Measurements from ENCODE around the gene SLC35D2.

GRCh38 chr9:96333958-96334357 is 49.6 kb downstream of the SLC35D2 start:
- TF ChIP-seq JUND (IDR thresholded peaks at IDR 0.05) (no peak), CTCF (IDR thresholded peaks at IDR 0.05 in 2 of 3, conservative IDR thresholded peaks at IDR 0.05 in 1 of 3; ENCODE audit: borderline replicate concordance in 1 of 3, insufficient read depth in 1 of 3, low read depth in 2 of 3, low read length in 2 of 3) (no peak), SP1 (IDR thresholded peaks at IDR 0.05; ENCODE audit: low read depth) (no peak), EZH2 (IDR thresholded peaks at IDR 0.05) (no peak)
